Pulmonary artery endothelial cell (primary cell): Measurements from ENCODE around the gene RTF2. TPM values are rescaled to one million over a fixed set of nuclear protein-coding genes. Genes with fewer than 3 reads are reported as not detected.
A peak's percentile ranks its signal among the peaks of the same experiment; 100 is the strongest.

Experiments
- DNase-seq: peaks from one replicate; pipeline ENCODE4 v3.0.0-alpha.2; 2011; ENCODE audit warnings: low read depth, low spot score
- total RNA-seq: library from RNA; depleted of rRNA; stranded (reverse); fragments of >200 nt; gene quantifications from 2 replicates; pipeline ENCODE4 v1.2.3, GENCODE V29; 2014

The RTF2 gene, protein sequence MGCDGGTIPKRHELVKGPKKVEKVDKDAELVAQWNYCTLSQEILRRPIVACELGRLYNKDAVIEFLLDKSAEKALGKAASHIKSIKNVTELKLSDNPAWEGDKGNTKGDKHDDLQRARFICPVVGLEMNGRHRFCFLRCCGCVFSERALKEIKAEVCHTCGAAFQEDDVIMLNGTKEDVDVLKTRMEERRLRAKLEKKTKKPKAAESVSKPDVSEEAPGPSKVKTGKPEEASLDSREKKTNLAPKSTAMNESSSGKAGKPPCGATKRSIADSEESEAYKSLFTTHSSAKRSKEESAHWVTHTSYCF
- total RNA-seq: 101 and 106 TPM in 2 replicates

DNA sequence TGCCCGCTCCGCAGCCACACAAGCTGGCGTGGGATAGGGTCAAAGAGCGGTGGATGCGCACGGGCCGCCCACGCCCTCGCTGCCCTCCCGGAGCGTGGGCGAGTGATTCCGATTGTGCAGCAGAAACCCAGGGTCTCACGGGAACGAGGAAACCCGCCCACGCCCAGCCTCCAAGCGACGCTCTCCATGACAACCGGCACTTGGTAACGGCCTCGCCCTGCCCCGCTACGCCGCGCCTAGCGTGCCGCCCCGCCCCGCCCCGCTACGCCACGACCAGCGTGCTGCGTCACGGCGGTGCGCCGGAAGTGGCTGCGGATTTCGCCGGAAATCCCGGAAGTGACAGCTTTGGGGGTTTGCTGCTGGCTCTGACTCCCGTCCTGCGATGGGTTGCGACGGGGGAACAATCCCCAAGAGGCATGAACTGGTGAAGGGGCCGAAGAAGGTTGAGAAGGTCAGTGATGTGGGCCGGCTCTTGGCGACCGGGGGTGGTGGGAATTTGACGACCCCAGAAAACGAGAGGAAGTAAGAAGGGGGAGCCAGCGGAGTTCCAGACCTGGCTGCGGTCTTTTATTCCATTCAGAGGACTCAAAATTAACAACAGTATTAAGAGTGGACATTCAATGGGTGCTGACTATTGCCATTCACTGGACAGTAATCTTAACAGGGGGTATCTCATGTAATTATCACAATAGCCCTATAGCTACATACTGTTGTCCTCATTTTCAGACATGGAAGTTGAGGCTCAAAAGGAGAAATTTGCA lies at the start of gene RTF2:
RTF2 (plus strand) TSS at position 312 of the 761 bp plus-strand sequence; CDS start at position 383, 71 bp downstream.
- DNase-seq: peak; percentile 75

DNA sequence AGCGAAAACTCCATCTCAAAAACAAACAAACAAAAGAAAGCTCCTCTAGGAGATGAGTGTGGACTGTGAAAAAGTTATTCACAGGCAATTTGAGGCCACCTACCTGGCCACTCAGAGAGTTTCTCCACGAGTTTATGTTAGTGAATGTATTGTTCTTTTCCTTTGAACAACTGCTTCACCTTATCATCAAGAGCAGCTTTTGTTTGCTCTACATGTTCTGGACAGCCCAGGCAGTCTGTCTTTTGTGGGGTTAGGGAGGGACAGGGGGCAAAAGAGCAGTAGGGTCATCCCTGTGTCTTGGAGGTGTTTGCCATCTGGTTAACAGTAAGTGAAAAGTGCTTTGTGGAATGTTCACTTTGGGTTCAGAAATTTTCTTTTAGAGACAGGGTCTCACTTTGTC lies 48.4 kb upstream of the RTF2 start:
- DNase-seq: no peak

- DNase-seq: no peak
Observed at GRCh38 chr20:56420940-56421688, 47.3 kb upstream of the RTF2 start.

GRCh38 chr20:56422076-56422823 lies 46.2 kb upstream of the RTF2 start:
- DNase-seq: peak; percentile 66

- no peak for DNase-seq
Observed at GRCh38 chr20:56422824-56423189, 45.6 kb upstream of the RTF2 start.

GRCh38 chr20:56423211-56423610 lies 45.2 kb upstream of the RTF2 start:
- no peak for DNase-seq

- DNase-seq: no peak
Observed at GRCh38 chr20:56423886-56424285, 44.5 kb upstream of the RTF2 start.

GRCh38 chr20:56424931-56425330 lies 43.5 kb upstream of the RTF2 start:
- no peak for DNase-seq

DNA sequence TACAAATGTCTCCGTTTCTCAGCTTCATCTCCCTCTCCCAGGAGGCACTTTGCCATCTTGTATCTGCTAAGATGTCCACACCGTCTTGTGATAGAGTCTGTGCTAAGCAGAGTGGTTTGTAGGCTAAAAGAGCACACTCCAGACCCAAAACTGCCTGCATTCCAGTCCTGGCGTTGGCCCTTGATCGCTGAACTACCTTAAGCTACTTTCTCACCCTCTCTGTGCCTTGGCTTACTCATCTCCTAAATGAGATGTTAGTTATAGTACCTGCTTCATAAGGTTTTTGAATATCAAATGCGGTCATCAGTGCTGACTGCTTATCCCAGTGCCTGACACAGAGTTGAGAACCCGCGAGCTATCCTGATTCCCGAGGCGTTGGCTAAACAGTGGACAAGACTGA lies 42.4 kb upstream of the RTF2 start:
- DNase-seq: no peak

DNA sequence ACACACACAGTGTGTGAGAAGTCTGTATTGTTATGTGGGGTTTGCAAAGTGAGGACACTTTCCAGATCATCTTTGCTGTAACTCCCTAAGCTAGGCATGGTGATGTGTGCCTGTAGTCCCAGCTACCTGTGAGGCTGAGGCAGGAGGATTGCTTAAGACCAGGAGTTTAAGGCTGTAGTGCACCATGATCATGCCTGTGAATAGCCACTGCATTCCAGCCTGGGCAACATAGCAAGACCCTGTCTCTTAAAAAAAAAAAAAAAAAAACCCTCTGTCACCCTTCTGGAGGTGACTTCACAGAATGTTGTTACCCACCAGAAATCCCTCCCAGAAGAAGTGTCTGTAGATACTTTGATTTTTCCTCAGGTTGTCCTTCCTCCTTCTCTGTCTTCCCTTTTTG lies 41.5 kb upstream of the RTF2 start:
- no peak for DNase-seq

DNA sequence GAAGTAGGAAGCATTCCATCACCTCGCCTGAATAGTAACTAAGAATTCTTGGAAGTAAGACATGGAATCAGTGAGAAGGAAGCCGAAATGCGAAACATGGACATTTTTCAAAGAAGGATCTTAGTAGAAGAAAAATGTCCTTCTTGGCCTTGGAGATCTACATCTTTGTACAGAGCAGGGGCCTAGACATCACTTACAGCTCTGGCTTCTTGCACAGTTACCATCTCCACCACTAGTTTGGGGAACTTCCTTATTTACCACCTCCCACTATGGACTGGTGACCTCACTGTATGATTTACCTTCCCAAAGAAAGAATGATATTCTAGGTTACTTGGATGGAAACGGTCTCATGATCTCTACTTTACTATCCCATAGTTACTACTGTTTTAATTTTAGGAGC lies 40.6 kb upstream of the RTF2 start:
- no peak for DNase-seq

DNA sequence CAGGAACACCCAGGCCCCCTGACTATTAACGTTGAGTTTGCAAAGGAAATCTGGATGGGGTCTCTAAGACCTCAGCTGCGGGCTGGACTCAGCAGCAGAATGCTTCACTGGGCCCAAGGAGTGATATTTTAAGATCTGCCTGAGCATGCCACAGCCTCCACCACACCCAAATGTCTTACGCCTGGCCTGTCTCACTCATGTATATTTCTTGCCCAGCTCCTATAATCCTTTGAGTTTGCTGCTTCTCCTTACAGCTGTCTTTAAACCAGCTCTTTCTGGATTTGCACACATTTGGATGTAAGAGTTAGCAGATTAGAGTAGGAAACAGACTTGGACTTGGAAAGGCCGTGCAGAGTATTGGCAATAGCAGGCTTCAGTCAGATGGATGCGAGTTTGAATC lies 40.0 kb upstream of the RTF2 start:
- no peak for DNase-seq

DNA sequence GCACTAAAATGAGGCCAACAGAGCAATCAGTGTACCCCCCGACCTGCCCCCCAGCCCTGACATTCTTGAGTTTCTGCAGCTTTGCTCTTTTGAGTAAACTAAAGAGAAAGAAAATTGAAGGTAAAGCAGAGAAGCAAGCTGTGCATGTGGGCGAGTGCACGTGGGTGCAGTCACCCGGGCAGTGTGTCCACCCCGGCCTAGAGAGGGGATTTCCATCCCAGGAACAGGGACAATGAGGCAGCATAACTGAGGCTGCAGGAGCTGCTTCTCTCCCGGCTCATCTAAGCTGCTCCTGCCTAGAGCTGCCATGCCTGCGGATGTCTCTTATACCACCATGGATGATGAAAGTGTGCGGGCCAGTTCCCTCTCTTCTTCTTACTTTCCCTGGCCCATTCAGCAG lies 39.5 kb upstream of the RTF2 start:
- no peak for DNase-seq

DNA sequence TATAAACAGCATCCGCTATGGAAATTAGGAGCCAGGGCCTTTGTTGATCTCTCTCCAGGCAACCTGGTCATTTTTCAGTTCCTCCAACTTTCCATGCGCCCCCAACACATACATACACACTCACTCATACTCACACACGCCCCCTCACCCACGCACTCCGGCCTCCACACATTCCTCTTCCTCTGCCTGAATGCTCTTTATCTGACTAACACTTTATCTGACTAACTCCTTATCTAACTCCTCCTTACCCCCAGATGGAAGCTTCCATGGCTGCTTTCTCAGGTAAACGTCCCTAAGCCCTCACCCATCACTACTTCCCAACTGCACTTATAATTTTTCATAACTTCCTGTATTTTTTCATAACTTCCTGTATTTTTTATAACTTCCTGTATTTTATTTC lies 38.9 kb upstream of the RTF2 start:
- peak; percentile 20 for DNase-seq

DNA sequence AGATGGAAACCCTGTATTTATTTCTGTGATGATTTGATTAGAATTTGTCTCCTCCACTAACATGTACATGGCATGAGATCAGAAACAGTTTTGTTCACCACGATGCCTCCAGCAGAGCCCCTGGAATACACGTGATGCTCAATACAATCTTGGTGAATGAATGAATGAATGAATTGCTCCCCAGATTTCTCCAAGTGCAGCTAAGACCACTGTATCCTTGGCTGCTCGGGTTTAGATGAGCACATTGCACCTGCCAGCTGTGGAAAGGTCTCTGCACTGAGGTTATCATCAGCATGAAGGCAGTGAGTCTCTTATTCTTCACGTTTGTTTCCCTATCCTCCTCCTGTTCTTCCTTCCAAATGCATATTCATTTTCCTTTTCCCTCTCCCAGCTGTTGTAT lies 38.5 kb upstream of the RTF2 start:
- no peak for DNase-seq

- DNase-seq: no peak
Observed at GRCh38 chr20:56430461-56430860, 38.0 kb upstream of the RTF2 start.

- no peak for DNase-seq
Observed at GRCh38 chr20:56430957-56431356, 37.5 kb upstream of the RTF2 start.

DNA sequence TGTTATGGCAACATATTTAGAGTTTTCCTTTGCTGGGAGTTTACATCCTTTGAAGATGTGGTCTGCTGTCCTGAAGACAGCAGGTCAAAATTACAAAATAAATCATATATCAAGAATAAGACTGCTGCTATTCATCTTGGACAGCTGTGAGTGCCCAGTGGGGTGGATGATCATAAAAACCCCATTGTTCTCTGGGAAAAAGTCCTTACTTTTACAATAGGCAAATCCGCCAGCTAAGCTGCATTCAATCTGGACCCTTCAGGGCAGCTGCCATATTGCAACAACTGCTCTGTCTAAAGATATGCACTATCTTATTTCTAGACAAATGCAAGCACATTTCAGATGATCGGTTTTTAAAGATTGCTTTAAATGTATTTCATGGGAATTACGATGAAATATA lies 37.0 kb upstream of the RTF2 start:
- DNase-seq: no peak

GRCh38 chr20:56433221-56433879 lies 35.1 kb upstream of the RTF2 start:
- no peak for DNase-seq

DNA sequence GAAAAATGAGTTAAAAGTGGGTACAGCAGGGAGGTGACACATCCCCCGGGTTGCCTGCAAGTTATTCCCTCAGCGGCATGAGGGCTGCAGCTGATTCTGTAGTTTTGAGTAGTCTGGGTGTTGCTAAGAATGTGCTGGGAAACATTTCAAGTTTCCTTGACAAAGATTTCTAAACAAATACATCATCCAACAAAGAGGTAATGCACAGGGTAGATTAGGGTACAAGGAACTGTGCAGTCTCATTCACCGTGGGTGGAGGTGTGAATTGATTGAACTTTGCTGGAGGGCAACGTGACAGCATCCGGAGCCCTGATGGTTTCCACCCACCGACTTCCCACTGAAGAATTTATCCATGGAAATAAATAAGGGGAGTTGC lies 34.6 kb upstream of the RTF2 start:
- no peak for DNase-seq
